SK-N-SH treated with all-trans-retinoic acid at 6 μM for 48 hours (cell line): ENCODE data around the gene NMD3.

Source experiments
- ATAC-seq: fragments of 200-7000 bp; cut with Tn5 transposase; 3 replicates; pipeline ENCODE4 v1.9.1; 2020; ENCODE audit warnings: mild to moderate bottlenecking, moderate library complexity
- ARNTL ChIP-seq: fragments of 450-650 bp; formaldehyde crosslinking; IDR thresholded peaks from 2 replicates; pipeline ENCODE4 v1.5.0; 2020; ENCODE audit warnings: low read depth, mild to moderate bottlenecking, moderate library complexity, borderline replicate concordance
- BACH2 ChIP-seq: fragments of 250-450 bp; sonication (Bioruptor Pico); IDR thresholded peaks from 2 replicates; pipeline ENCODE4 v1.9.0; 2021; ENCODE audit warnings: mild to moderate bottlenecking, borderline replicate concordance
- CSDC2 ChIP-seq: fragments of 250-450 bp; sonication (Bioruptor Pico); IDR thresholded peaks from 2 replicates; pipeline ENCODE4 v1.5.0; 2020; ENCODE audit warnings: mild to moderate bottlenecking, moderate library complexity
- GLIS3 ChIP-seq: fragments of 250-450 bp; sonication (Bioruptor Pico); IDR thresholded peaks from 2 replicates; pipeline ENCODE4 v1.5.0; 2020; ENCODE audit warnings: mild to moderate bottlenecking, moderate library complexity
- ISL1 ChIP-seq: fragments of 250-450 bp; sonication (Bioruptor Pico); IDR thresholded peaks from 2 replicates; pipeline ENCODE4 v2.1.2; 2022; ENCODE audit warnings: mild to moderate bottlenecking, moderate library complexity
- OSR1 ChIP-seq: fragments of 250-450 bp; sonication (Bioruptor Pico); IDR thresholded peaks from 2 replicates; pipeline ENCODE4 v1.8.0; 2022; ENCODE audit warnings: moderate library complexity, mild to moderate bottlenecking, inconsistent platforms
- PPARA ChIP-seq: fragments of 250-450 bp; sonication (Bioruptor Pico); IDR thresholded peaks from 2 replicates; pipeline ENCODE4 v1.5.0; 2020; ENCODE audit warnings: mild to moderate bottlenecking, borderline replicate concordance
- RARB ChIP-seq: fragments of 250-450 bp; sonication (Bioruptor Pico); IDR thresholded peaks from 2 replicates; pipeline ENCODE4 v1.8.0; 2021; ENCODE audit warnings: mild to moderate bottlenecking, moderate library complexity
- SNAI2 ChIP-seq: fragments of 250-450 bp; sonication (Bioruptor Pico); IDR thresholded peaks from 2 replicates; pipeline ENCODE4 v1.5.0; 2020; ENCODE audit warnings: mild to moderate bottlenecking, moderate library complexity
- TCF4 ChIP-seq: fragments of 250-450 bp; sonication (Bioruptor Pico); IDR thresholded peaks from 2 replicates; pipeline ENCODE4 v1.8.0; 2021; ENCODE audit warnings: mild to moderate bottlenecking, moderate library complexity, borderline replicate concordance
- TOX ChIP-seq: fragments of 250-450 bp; sonication (Bioruptor Pico); IDR thresholded peaks from 2 replicates; pipeline ENCODE4 v1.8.0; 2021; ENCODE audit warnings: mild to moderate bottlenecking, moderate library complexity, borderline replicate concordance
- ZC3H10 ChIP-seq: fragments of 250-450 bp; sonication (Bioruptor Pico); IDR thresholded peaks from 2 replicates; pipeline ENCODE4 v1.5.1; 2021; ENCODE audit warnings: mild to moderate bottlenecking, moderate library complexity
- ZFP3 ChIP-seq: fragments of 250-450 bp; sonication (Bioruptor Pico); IDR thresholded peaks from 2 replicates; pipeline ENCODE4 v1.5.0; 2020; ENCODE audit warnings: mild to moderate bottlenecking, moderate library complexity
- ZFP30 ChIP-seq: fragments of 450-650 bp; formaldehyde crosslinking; IDR thresholded peaks from 2 replicates; pipeline ENCODE4 v1.5.0; 2022; ENCODE audit warnings: mild to moderate bottlenecking, moderate library complexity
- ZNF565 ChIP-seq: fragments of 450-650 bp; formaldehyde crosslinking; conservative IDR thresholded peaks from 2 replicates; pipeline ENCODE4 v1.5.0; 2020; ENCODE audit warnings: low read depth, mild to moderate bottlenecking, moderate library complexity
- ZNF70 ChIP-seq: fragments of 450-650 bp; formaldehyde crosslinking; IDR thresholded peaks from 2 replicates; pipeline ENCODE4 v1.5.0; 2020; ENCODE audit warnings: mild to moderate bottlenecking, moderate library complexity
- ZNF8 ChIP-seq: fragments of 450-650 bp; formaldehyde crosslinking; IDR thresholded peaks from 2 replicates; pipeline ENCODE4 v1.5.0; 2020; ENCODE audit warnings: mild to moderate bottlenecking, moderate library complexity
- TF ChIP-seq, protein P1 (sequence below): fragments of 250-450 bp; sonication (Bioruptor Pico); IDR thresholded peaks from 2 replicates; pipeline ENCODE4 v1.5.1; 2020; ENCODE audit warnings: low read depth, mild to moderate bottlenecking, moderate library complexity
- TF ChIP-seq, protein P2 (sequence below): fragments of 250-450 bp; sonication (Bioruptor Pico); IDR thresholded peaks from 2 replicates; pipeline ENCODE4 v1.5.0; 2020; ENCODE audit warnings: mild to moderate bottlenecking, moderate library complexity
- TF ChIP-seq, protein P3 (sequence below): fragments of 250-450 bp; sonication (Bioruptor Pico); IDR thresholded peaks from 2 replicates; pipeline ENCODE4 v1.8.0; 2020; ENCODE audit warnings: mild to moderate bottlenecking, moderate library complexity, borderline replicate concordance
- TF ChIP-seq, protein P4 (sequence below): fragments of 250-450 bp; sonication (Bioruptor Pico); IDR thresholded peaks from 2 replicates; pipeline ENCODE4 v1.8.0; 2021; ENCODE audit warnings: low read depth, mild to moderate bottlenecking, moderate library complexity, borderline replicate concordance
- TF ChIP-seq, protein P5 (sequence below): fragments of 250-450 bp; sonication (Bioruptor Pico); IDR thresholded peaks from 2 replicates; pipeline ENCODE4 v1.5.1; 2021; ENCODE audit warnings: mild to moderate bottlenecking, moderate library complexity

NMD3 gene

DNA sequence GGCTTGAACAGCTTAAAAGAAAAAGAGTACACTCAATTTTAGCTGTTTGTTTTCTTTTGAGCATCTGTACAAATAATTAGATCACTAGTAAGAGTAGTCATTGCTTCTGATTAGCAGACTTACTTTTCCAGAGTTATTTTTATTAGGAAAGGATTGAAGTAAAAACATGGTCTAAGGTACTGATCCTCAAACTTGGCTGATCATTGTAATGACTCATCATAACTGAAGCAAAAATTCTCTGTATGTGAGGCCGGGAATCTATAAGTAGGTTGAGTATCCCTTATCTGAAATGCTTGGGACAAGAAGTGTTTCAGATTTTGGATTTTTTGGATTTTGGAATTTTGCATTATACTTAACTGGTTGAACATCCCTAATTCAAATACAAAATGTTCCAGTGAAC lies 12.4 kb downstream of the NMD3 start:
- ATAC-seq, result no peak
- TF ChIP-seq ZNF8 (CRISPR knock-in tag) (no peak), ZC3H10 (CRISPR knock-in tag) (no peak)

DNA sequence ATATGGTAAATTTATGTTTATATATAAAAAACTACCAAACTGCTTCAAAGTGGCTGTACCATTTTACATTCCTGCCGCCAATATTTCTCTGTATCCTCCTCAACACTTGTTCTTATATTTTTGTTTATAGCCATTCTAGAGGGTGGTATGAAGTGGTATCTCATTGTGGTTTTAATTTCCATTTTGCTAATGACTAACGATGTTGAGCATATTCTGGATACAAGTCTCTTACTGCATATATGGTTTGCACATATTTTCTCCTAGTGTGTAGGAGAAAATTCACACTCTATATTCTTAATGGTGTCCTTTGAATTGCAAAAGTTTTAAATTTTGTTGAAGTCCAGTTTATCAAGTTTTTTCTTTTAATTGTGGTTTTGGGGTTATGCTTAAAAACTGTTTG lies 15.1 kb downstream of the NMD3 start:
- no peak for TF ChIP-seq ARNTL
- no peak for TF ChIP-seq RARB (CRISPR knock-in tag)
- TF ChIP-seq, protein P1, sequence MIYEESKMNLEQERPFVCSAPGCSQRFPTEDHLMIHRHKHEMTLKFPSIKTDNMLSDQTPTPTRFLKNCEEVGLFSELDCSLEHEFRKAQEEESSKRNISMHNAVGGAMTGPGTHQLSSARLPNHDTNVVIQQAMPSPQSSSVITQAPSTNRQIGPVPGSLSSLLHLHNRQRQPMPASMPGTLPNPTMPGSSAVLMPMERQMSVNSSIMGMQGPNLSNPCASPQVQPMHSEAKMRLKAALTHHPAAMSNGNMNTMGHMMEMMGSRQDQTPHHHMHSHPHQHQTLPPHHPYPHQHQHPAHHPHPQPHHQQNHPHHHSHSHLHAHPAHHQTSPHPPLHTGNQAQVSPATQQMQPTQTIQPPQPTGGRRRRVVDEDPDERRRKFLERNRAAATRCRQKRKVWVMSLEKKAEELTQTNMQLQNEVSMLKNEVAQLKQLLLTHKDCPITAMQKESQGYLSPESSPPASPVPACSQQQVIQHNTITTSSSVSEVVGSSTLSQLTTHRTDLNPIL (CRISPR knock-in tag), result no peak
- no peak for TF ChIP-seq ZNF565
- TF ChIP-seq ZNF8 (CRISPR knock-in tag), result no peak
- no peak for TF ChIP-seq TOX
- TF ChIP-seq OSR1 (CRISPR knock-in tag), result no peak
- no peak for TF ChIP-seq BACH2 (CRISPR knock-in tag)
- TF ChIP-seq GLIS3 (CRISPR knock-in tag), result no peak
- TF ChIP-seq ZNF70, result no peak
- TF ChIP-seq, all 23 proteins: peak for 0
- no peak for ATAC-seq

DNA sequence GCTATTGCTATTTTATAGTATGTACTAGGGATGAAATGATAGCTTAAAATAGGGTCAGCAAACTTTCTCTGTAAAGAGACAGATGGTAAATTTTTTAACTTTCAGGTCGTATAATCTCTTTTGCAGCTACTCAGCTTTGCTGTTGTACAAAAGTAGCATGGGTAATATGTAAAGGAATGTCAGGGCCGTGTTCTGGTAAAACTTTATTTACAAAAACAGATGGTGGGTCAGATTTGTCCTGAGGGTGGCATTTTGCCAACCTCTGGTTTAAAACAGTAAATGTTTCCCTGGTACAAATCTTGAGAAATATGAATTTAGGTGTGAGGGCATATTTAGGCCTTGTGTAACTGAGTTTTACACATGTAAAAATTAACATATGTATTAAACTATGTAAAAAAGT lies 18.6 kb downstream of the NMD3 start:
- ATAC-seq, result no peak
- TF ChIP-seq, protein P2, sequence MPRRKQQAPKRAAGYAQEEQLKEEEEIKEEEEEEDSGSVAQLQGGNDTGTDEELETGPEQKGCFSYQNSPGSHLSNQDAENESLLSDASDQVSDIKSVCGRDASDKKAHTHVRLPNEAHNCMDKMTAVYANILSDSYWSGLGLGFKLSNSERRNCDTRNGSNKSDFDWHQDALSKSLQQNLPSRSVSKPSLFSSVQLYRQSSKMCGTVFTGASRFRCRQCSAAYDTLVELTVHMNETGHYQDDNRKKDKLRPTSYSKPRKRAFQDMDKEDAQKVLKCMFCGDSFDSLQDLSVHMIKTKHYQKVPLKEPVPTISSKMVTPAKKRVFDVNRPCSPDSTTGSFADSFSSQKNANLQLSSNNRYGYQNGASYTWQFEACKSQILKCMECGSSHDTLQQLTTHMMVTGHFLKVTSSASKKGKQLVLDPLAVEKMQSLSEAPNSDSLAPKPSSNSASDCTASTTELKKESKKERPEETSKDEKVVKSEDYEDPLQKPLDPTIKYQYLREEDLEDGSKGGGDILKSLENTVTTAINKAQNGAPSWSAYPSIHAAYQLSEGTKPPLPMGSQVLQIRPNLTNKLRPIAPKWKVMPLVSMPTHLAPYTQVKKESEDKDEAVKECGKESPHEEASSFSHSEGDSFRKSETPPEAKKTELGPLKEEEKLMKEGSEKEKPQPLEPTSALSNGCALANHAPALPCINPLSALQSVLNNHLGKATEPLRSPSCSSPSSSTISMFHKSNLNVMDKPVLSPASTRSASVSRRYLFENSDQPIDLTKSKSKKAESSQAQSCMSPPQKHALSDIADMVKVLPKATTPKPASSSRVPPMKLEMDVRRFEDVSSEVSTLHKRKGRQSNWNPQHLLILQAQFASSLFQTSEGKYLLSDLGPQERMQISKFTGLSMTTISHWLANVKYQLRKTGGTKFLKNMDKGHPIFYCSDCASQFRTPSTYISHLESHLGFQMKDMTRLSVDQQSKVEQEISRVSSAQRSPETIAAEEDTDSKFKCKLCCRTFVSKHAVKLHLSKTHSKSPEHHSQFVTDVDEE (CRISPR knock-in tag), result no peak
- TF ChIP-seq OSR1 (CRISPR knock-in tag), result no peak
- no peak for TF ChIP-seq PPARA (CRISPR knock-in tag)
- TF ChIP-seq, protein P1 (CRISPR knock-in tag), result no peak
- TF ChIP-seq, protein P3, sequence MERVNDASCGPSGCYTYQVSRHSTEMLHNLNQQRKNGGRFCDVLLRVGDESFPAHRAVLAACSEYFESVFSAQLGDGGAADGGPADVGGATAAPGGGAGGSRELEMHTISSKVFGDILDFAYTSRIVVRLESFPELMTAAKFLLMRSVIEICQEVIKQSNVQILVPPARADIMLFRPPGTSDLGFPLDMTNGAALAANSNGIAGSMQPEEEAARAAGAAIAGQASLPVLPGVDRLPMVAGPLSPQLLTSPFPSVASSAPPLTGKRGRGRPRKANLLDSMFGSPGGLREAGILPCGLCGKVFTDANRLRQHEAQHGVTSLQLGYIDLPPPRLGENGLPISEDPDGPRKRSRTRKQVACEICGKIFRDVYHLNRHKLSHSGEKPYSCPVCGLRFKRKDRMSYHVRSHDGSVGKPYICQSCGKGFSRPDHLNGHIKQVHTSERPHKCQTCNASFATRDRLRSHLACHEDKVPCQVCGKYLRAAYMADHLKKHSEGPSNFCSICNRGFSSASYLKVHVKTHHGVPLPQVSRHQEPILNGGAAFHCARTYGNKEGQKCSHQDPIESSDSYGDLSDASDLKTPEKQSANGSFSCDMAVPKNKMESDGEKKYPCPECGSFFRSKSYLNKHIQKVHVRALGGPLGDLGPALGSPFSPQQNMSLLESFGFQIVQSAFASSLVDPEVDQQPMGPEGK (CRISPR knock-in tag), result no peak
- TF ChIP-seq, protein P4, sequence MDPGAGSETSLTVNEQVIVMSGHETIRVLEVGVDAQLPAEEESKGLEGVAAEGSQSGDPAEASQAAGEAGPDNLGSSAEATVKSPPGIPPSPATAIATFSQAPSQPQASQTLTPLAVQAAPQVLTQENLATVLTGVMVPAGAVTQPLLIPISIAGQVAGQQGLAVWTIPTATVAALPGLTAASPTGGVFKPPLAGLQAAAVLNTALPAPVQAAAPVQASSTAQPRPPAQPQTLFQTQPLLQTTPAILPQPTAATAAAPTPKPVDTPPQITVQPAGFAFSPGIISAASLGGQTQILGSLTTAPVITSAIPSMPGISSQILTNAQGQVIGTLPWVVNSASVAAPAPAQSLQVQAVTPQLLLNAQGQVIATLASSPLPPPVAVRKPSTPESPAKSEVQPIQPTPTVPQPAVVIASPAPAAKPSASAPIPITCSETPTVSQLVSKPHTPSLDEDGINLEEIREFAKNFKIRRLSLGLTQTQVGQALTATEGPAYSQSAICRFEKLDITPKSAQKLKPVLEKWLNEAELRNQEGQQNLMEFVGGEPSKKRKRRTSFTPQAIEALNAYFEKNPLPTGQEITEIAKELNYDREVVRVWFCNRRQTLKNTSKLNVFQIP (CRISPR knock-in tag), result no peak
- no peak for TF ChIP-seq ZNF70
- no peak for TF ChIP-seq ZC3H10 (CRISPR knock-in tag)
- no peak for TF ChIP-seq TOX
- TF ChIP-seq ARNTL, result no peak
- TF ChIP-seq ZNF8 (CRISPR knock-in tag), result no peak
- TF ChIP-seq SNAI2, result no peak
- no peak for TF ChIP-seq ZFP3
- no peak for TF ChIP-seq ZFP30 (CRISPR knock-in tag)
- no peak for TF ChIP-seq CSDC2

DNA sequence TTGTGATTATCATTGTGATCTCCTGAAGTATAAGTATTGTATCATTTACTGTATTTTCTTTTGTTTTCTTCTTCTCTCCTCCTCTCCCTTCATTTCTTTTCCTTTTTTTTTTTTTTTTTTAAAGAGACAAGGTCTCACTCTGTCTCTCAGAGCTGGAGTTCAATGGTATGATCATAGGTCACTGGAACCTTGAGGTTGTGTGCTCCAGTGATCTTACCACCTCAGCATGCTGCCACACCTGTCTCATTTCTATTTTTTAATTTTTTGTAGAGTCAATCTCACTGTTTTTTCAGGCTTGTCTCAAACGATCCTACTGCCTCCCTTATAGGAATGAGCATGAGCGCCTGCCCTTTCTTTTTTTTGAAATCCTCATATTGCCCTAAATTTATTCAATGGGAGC lies 23.4 kb downstream of the NMD3 start:
- ATAC-seq, result no peak
- TF ChIP-seq ISL1 (CRISPR knock-in tag) (no peak), TCF4 (CRISPR knock-in tag) (no peak), RARB (CRISPR knock-in tag) (no peak), ZNF70 (no peak), TOX (no peak), PPARA (CRISPR knock-in tag) (no peak), ZC3H10 (CRISPR knock-in tag) (no peak), ZNF565 (no peak), SNAI2 (no peak), OSR1 (CRISPR knock-in tag) (no peak), ZNF8 (CRISPR knock-in tag) (no peak), CSDC2 (no peak), BACH2 (CRISPR knock-in tag) (no peak), ZFP3 (no peak)
- TF ChIP-seq, protein P5, sequence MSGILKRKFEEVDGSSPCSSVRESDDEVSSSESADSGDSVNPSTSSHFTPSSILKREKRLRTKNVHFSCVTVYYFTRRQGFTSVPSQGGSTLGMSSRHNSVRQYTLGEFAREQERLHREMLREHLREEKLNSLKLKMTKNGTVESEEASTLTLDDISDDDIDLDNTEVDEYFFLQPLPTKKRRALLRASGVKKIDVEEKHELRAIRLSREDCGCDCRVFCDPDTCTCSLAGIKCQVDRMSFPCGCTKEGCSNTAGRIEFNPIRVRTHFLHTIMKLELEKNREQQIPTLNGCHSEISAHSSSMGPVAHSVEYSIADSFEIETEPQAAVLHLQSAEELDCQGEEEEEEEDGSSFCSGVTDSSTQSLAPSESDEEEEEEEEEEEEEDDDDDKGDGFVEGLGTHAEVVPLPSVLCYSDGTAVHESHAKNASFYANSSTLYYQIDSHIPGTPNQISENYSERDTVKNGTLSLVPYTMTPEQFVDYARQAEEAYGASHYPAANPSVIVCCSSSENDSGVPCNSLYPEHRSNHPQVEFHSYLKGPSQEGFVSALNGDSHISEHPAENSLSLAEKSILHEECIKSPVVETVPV (CRISPR knock-in tag), result no peak
- TF ChIP-seq, protein P2 (CRISPR knock-in tag), result no peak
